Right atrium auricular region (tissue), 2 donors: Measurements from ENCODE around the gene STRN4. TPM values are rescaled to one million over a fixed set of nuclear protein-coding genes. Genes with fewer than 3 reads are reported as not detected.

Source experiments
- DNase-seq: peaks from one replicate; pipeline ENCODE4 v3.0.0-alpha.2; 2019; ENCODE audit warnings: low spot score
- H3K27ac ChIP-seq, 2 donors: fragments of 200-600 bp; sonication (generic); 1 replicate in 1 of 2; 2 replicates in 1 of 2; pipeline ENCODE4 v1.5.1; 2016 to 2019
- H3K27me3 ChIP-seq, 2 donors: fragments of 200-600 bp; sonication (generic); one replicate each; pipeline versions ENCODE4 v1.5.1 to v1.6.0; 2017 to 2019
- H3K36me3 ChIP-seq: fragments of 200-600 bp; sonication (generic); one replicate; pipeline ENCODE4 v1.5.1; 2016
- H3K4me1 ChIP-seq, 2 donors: fragments of 200-600 bp; sonication (generic); one replicate each; pipeline versions ENCODE4 v1.5.1 to v1.6.0; 2017 to 2019
- H3K4me3 ChIP-seq, 2 donors: fragments of 200-600 bp; sonication (generic); 1 replicate in 1 of 2; 2 replicates in 1 of 2; pipeline ENCODE4 v1.5.1; 2017 to 2019; ENCODE audit warnings: mild to moderate bottlenecking in 1 of 2, moderate library complexity in 1 of 2
- H3K9me3 ChIP-seq, 2 donors: fragments of 200-600 bp; sonication (generic); one replicate each; pipeline ENCODE4 v1.5.1; 2019
- total RNA-seq, 2 donors: library from RNA; depleted of rRNA; stranded (reverse); fragments of >200 nt; gene quantifications; one replicate each; pipeline ENCODE4 v1.1.0, GENCODE V29; 2016
- TF ChIP-seq, protein P1 (sequence below), 2 donors: fragments of 200-600 bp; sonication (generic); IDR thresholded peaks; one replicate each; pipeline ENCODE4 v1.5.1; 2019; ENCODE audit warnings: antibody characterized with exemption in 2 of 2

STRN4 gene
- total RNA-seq, 2 donors from 2014 or later = 46.6 to 65.4 TPM

DNA sequence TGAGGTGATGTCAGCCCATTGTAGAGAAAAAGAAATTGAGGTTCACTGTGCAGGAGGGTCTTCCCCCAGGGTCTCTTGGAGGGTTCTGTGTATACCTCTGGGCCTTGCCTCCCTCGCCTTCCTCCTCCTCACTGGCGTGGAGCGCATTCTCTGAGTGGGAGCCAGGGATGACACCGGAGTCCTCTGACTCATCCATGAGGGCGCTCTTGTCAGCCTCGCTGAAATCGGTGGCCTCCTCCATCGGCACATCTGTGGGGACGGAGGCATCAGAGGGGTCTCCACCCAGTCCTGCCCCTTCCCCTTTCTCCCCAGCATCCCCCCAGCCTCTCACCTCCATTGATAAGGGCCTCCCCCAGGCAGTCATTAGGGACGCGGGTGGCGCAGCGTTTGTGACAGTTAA is 45.5 kb downstream of the STRN4 start:
- TF ChIP-seq, protein P1, sequence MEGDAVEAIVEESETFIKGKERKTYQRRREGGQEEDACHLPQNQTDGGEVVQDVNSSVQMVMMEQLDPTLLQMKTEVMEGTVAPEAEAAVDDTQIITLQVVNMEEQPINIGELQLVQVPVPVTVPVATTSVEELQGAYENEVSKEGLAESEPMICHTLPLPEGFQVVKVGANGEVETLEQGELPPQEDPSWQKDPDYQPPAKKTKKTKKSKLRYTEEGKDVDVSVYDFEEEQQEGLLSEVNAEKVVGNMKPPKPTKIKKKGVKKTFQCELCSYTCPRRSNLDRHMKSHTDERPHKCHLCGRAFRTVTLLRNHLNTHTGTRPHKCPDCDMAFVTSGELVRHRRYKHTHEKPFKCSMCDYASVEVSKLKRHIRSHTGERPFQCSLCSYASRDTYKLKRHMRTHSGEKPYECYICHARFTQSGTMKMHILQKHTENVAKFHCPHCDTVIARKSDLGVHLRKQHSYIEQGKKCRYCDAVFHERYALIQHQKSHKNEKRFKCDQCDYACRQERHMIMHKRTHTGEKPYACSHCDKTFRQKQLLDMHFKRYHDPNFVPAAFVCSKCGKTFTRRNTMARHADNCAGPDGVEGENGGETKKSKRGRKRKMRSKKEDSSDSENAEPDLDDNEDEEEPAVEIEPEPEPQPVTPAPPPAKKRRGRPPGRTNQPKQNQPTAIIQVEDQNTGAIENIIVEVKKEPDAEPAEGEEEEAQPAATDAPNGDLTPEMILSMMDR (IDR thresholded peaks at IDR 0.05) = no peak
- no peak overlapping the region for H3K4me3 ChIP-seq
- DNase-seq = no peak
- H3K4me1 ChIP-seq = peaks cover 0 to 4% of the 10 kb centered on the region in 2 donors
- peaks cover 76% of the 10 kb centered on the region for H3K36me3 ChIP-seq
- H3K27ac ChIP-seq = no peak overlapping the region
- H3K9me3 ChIP-seq = no peaks in the 10 kb centered on the region
- no peaks in the 10 kb centered on the region for H3K27me3 ChIP-seq

DNA sequence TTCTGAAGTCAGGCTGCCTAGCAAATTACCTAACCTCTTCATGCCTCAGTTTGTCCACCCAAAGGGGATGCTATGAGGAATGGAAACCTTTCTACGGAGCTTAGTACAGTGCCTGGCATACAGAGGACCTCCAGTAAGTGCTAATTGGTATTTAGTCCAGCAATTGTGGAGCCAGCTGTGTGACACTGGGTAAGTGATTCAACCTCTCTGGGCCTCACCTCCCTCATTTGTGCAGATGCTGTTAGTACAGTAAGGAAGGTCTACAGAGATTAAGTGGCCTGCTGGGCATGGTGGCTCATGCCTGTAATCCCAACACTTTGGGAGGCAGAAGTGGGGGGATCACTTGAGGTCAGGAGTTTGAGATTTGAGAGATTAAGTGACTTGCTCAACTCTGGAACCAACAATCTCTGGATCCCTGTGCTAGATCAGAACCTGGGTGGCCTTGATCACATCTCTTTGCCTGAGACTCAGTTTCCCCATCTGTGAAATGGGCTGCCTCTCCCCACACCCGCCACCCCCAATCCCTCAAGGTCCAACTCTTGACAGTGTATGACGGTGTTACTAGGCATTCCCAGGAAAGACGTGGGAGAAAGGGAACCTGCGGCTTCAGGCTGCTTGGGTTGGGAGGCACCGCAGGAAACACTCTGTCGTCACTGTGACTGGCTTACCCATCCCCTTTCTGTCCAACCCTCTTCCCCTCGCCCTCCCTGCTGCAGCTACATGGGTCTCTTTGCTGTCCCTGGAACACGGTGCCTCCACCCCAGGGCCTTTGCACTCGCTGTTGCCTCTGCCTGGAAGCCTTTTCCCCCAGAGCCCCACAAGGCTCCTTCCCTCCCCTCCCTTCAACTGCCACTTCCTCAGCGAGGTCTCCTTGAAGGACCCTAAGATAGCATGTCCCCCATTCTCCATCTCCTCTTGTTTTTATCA is 47.6 kb downstream of the STRN4 start:
- Histone ChIP-seq H3K27ac (no peak overlapping the region), H3K4me3 (no peak overlapping the region), H3K36me3 (peaks cover 83% of the 10 kb centered on the region), H3K4me1 (peaks cover 0 to 4% of the 10 kb centered on the region in 2 donors), H3K27me3 (no peaks in the 10 kb centered on the region), H3K9me3 (no peaks in the 10 kb centered on the region)
- TF ChIP-seq, protein P1 (IDR thresholded peaks at IDR 0.05) = no peak
- no peak for DNase-seq

DNA sequence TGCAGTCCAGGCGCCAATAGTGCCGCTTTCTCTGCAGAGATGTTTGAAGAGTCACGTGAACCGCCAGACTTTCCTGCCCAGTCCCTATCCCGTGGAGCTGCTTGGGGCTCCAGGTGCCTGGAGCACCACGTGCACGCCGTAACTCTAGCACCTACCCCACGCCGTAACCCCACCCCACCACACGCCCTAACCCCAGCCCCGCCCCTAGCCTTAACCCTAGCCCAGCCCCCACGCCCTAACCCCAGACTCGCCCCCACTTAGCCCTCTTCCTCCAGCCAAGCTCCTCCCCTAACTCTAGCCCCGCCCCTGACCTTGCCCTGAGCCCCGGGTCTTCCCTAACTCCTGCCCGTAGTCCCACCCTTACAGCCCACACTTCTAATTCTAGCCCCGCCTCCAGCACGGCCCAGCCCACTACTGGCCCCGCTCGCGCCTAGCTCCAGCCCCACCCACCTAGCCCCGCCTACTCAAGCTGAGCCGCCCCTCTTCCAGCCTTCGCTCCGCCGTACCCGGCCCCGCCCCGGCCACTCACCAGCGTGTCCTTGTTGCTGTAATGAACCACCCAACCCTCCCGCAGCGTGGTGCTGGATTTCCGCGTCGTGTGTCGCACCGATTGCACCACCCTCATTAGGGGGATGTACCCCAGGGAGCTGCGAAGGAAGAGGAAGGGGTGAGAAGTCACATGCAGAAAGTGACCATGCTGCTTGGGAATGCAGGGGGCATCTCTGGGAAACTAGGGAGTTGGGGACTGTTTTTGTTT is 48.9 kb downstream of the STRN4 start:
- Histone ChIP-seq H3K27ac (no peak overlapping the region), H3K36me3 (peaks cover 84% of the 10 kb centered on the region), H3K4me1 (peaks cover 0 to 4% of the 10 kb centered on the region in 2 donors), H3K4me3 (peak overlapping the region in 1 of 2 donors; percentile 37), H3K27me3 (no peaks in the 10 kb centered on the region), H3K9me3 (no peaks in the 10 kb centered on the region)
- DNase-seq = peak; percentile 86
- TF ChIP-seq, protein P1 (IDR thresholded peaks at IDR 0.05) = no peak

DNA sequence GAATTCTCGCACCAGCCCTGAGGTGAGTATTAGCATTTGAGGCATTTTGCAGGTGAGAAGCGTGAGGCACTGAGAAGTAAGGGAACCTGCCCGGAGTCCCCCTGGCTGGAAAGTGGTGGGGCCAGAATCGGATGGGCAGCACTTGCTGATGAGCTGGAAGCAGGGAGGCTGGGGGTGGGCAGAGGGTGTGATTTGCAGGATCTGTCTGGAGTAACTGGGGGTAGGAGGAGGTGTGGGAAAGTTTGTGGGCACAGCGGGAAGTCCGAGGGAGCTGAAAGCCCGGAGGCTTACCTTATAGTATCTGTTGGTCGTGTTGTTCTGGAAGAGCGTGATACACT is 49.4 kb downstream of the STRN4 start:
- no peak for DNase-seq
- H3K4me3 ChIP-seq = peak overlapping the region in 1 of 2 donors; percentile 37
- H3K4me1 ChIP-seq = peaks cover 0 to 4% of the 10 kb centered on the region in 2 donors
- no peak overlapping the region for H3K27ac ChIP-seq
- H3K36me3 ChIP-seq = peaks cover 84% of the 10 kb centered on the region
- no peaks in the 10 kb centered on the region for H3K9me3 ChIP-seq
- TF ChIP-seq, protein P1 (IDR thresholded peaks at IDR 0.05) = no peak
- no peaks in the 10 kb centered on the region for H3K27me3 ChIP-seq

DNA sequence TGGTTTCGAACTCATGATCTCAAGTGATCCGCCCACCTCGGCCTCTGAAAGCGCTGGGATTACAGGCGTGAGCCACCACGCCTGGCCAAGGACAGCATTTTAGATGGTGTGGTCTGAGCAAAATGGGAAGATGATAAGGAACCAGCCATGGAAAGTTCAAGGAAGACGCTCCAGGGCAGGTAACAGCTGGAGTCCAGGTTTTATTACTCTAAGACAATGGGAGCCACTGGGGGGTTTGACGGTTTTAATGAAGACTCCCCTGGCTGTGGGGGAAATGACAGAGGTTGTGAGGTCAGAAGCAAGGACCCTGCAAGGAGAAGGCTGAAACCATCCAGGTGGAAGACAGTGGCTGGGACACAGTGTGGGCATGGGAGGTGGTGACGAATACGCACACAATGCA is 50.2 kb downstream of the STRN4 start:
- Histone ChIP-seq H3K4me3 (no peak overlapping the region), H3K9me3 (no peaks in the 10 kb centered on the region), H3K27me3 (no peaks in the 10 kb centered on the region), H3K4me1 (peaks cover 0 to 4% of the 10 kb centered on the region in 2 donors), H3K27ac (no peak overlapping the region), H3K36me3 (peaks cover 84% of the 10 kb centered on the region)
- TF ChIP-seq, protein P1 (IDR thresholded peaks at IDR 0.05) = no peak
- DNase-seq = no peak
